GM12874 (cell line): ENCODE data around the gene PIK3R2.

Experiments
- TF ChIP-seq, protein P1 (sequence below): IDR thresholded peaks from 2 replicates; pipeline ENCODE4 v1.5.1; 2011; ENCODE audit warnings: low read depth, mild to moderate bottlenecking, control low read depth, low read length, moderate library complexity; ENCODE audit not compliant: insufficient read depth

PIK3R2 gene

DNA sequence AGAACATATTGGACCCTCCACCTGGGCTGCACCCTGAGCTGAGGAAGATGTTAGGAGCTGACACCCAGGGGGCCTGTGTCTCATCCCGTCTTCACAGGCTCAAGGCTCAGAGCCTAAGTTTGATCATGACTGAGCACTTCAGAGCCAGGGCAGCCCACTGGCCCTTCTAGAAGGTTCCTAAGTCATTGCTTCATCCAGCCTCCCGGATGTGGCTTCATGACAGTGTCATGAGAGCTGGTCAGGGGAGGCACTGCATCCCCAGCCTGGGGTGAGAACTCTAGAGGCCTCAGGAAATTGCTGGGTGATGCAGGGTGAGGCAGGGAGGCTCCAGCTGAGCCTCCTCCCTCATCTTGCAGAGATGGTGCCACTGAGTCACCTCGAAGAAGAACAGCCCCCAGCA is 24.9 kb upstream of the PIK3R2 start:
- TF ChIP-seq, protein P1, sequence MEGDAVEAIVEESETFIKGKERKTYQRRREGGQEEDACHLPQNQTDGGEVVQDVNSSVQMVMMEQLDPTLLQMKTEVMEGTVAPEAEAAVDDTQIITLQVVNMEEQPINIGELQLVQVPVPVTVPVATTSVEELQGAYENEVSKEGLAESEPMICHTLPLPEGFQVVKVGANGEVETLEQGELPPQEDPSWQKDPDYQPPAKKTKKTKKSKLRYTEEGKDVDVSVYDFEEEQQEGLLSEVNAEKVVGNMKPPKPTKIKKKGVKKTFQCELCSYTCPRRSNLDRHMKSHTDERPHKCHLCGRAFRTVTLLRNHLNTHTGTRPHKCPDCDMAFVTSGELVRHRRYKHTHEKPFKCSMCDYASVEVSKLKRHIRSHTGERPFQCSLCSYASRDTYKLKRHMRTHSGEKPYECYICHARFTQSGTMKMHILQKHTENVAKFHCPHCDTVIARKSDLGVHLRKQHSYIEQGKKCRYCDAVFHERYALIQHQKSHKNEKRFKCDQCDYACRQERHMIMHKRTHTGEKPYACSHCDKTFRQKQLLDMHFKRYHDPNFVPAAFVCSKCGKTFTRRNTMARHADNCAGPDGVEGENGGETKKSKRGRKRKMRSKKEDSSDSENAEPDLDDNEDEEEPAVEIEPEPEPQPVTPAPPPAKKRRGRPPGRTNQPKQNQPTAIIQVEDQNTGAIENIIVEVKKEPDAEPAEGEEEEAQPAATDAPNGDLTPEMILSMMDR = no peak

DNA sequence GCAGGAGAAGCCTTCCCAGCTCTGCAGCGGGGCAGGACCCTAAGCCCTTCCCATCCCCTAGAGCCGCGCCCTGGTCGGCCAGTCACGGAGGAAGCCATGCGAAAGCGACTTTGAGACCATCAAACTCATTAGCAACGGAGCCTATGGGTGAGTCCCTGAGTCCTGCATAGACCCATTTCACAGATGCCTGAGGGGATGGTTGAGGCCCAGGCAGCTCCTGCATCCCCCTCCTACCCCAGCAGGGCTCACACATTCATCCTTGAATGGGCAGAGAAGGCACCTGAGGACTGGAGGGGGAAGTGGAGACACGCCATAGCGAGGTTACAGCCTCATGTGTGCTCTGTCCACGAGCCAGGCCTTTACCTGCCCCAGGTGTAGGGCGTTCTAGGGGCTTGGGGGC is 24.2 kb upstream of the PIK3R2 start:
- TF ChIP-seq, protein P1 = no peak

GRCh38 chr19:18130523-18131242 is 22.3 kb upstream of the PIK3R2 start:
- TF ChIP-seq, protein P1 = no peak

- TF ChIP-seq, protein P1 = no peak
These were observed 20.9 kb upstream of the PIK3R2 start for GRCh38 chr19:18131841-18132596.

- TF ChIP-seq, protein P1 = no peak
These were observed 17.0 kb upstream of the PIK3R2 start for GRCh38 chr19:18135712-18136584.

- TF ChIP-seq, protein P1 = no peak
These were observed 15.7 kb upstream of the PIK3R2 start for GRCh38 chr19:18137242-18137641.
